Hepatocyte (in vitro differentiated cells): ENCODE results near the gene SSC5D. TPM values are rescaled to one million over a fixed set of nuclear protein-coding genes. Genes with fewer than 3 reads are reported as not detected.
A peak's percentile ranks its signal among the peaks of the same experiment; 100 is the strongest.

Source experiments
- DNase-seq: peaks from one replicate; pipeline ENCODE4 v3.0.0-alpha.2; 2016; ENCODE audit warnings: low spot score
- H2AFZ ChIP-seq: fragments of 200-600 bp; sonication (generic); 2 replicates; pipeline ENCODE4 v1.6.0; 2016; ENCODE audit warnings: antibody characterized with exemption, mild to moderate bottlenecking
- H3K27ac ChIP-seq: fragments of 200-600 bp; sonication (generic); 2 replicates; pipeline ENCODE4 v1.5.1; 2016; ENCODE audit warnings: mild to moderate bottlenecking
- H3K27me3 ChIP-seq: fragments of 200-600 bp; sonication (generic); 2 replicates; pipeline ENCODE4 v1.6.1; 2016
- H3K36me3 ChIP-seq: fragments of 200-600 bp; sonication (generic); replicated peaks from 2 replicates; pipeline ENCODE4 v1.5.1; 2016; ENCODE audit warnings: low read depth; ENCODE audit not compliant: insufficient read depth
- H3K4me1 ChIP-seq: fragments of 200-600 bp; sonication (generic); 2 replicates; pipeline ENCODE4 v1.5.1; 2016; ENCODE audit warnings: mild to moderate bottlenecking, moderate library complexity; ENCODE audit not compliant: insufficient read depth
- H3K4me2 ChIP-seq: fragments of 200-600 bp; sonication (generic); 2 replicates; pipeline ENCODE4 v1.6.0; 2016
- H3K4me3 ChIP-seq: fragments of 200-600 bp; sonication (generic); 2 replicates; pipeline ENCODE4 v1.5.1; 2016; ENCODE audit warnings: mild to moderate bottlenecking
- H3K79me2 ChIP-seq: fragments of 200-600 bp; sonication (generic); 2 replicates; pipeline ENCODE4 v1.6.0; 2017; ENCODE audit warnings: mild to moderate bottlenecking
- H3K9me2 ChIP-seq: fragments of 200-600 bp; sonication (generic); replicated peaks from 2 replicates; pipeline ENCODE4 v1.6.0; 2017; ENCODE audit warnings: mild to moderate bottlenecking; ENCODE audit not compliant: insufficient read depth
- H3K9me3 ChIP-seq: fragments of 200-600 bp; sonication (generic); 2 replicates; pipeline ENCODE4 v1.5.1; 2016; ENCODE audit warnings: low read depth, mild to moderate bottlenecking
- H4K20me1 ChIP-seq: fragments of 200-600 bp; sonication (generic); 2 replicates; pipeline ENCODE4 v1.6.0; 2016; ENCODE audit warnings: mild to moderate bottlenecking; ENCODE audit not compliant: insufficient read depth, poor library complexity, severe bottlenecking
- CTCF ChIP-seq: fragments of 200-600 bp; sonication (generic); IDR thresholded peaks from 2 replicates; pipeline ENCODE4 v1.5.1; 2016; ENCODE audit warnings: antibody characterized with exemption, mild to moderate bottlenecking; ENCODE audit not compliant: poor library complexity
- EZH2 ChIP-seq: fragments of 200-600 bp; sonication (generic); IDR thresholded peaks from 2 replicates; pipeline ENCODE4 v1.6.1; 2016; ENCODE audit warnings: antibody characterized with exemption, mild to moderate bottlenecking, borderline replicate concordance
- EZH2phosphoT487 ChIP-seq: fragments of 200-600 bp; sonication (generic); IDR thresholded peaks from one replicate; pipeline ENCODE4 v1.6.1; 2018; ENCODE audit warnings: antibody characterized with exemption, mild to moderate bottlenecking, low read depth, moderate library complexity; ENCODE audit not compliant: unreplicated experiment, severe bottlenecking
- WGBS: methylation state at CpG from one replicate; pipeline ENCODE4 v1.1.6; 2016; ENCODE audit warnings: low lambda C conversion rate; ENCODE audit errors: missing lambda C conversion rate; 5-methylcytosine and 5-hydroxymethylcytosine counted together
- polyA plus RNA-seq: library from polyadenylated mRNA; unstranded; fragments of >200 nt; fragmentation: Nextera tagmentation; extraction: Ambion mirVana; gene quantifications from 2 replicates; pipeline ENCODE4 v1.2.1, GENCODE V29; 2016
- total RNA-seq: library from RNA; depleted of rRNA; stranded (reverse); fragments of >200 nt; gene quantifications from 2 replicates; pipeline ENCODE4 v1.2.3, GENCODE V29; 2014

SSC5D gene
- total and polyA plus RNA-seq, 2 experiments from 2014 or later, result 0.80 to 5.1 TPM

- no peak overlapping the region for H3K4me2 ChIP-seq
- 41% methylated on average over 29 of the region's 29 CpGs for WGBS
- H3K4me1 ChIP-seq, result peaks cover 4% of the 10 kb centered on the region
- no peaks in the 10 kb centered on the region for H3K36me3 ChIP-seq
- no peaks in the 10 kb centered on the region for H4K20me1 ChIP-seq
- H3K9me2 ChIP-seq, result no peaks in the 10 kb centered on the region
- no peaks in the 10 kb centered on the region for H3K9me3 ChIP-seq
- peak; percentile 76 for DNase-seq
- no peaks in the 10 kb centered on the region for H3K79me2 ChIP-seq
- TF ChIP-seq CTCF (peak; percentile 98), EZH2phosphoT487 (no peak), EZH2 (no peak)
- no peak overlapping the region for H3K27ac ChIP-seq
- H3K27me3 ChIP-seq, result no peaks in the 10 kb centered on the region
- no peak overlapping the region for H3K4me3 ChIP-seq
- H2AFZ ChIP-seq, result no peak overlapping the region
Observed at GRCh38 chr19:55467236-55468053, 20.8 kb upstream of the SSC5D start.

GRCh38 chr19:55468054-55468393, 20.2 kb upstream of the SSC5D start:
- no peaks in the 10 kb centered on the region for H3K9me2 ChIP-seq
- H3K4me3 ChIP-seq, result no peak overlapping the region
- no peaks in the 10 kb centered on the region for H3K79me2 ChIP-seq
- no peak overlapping the region for H3K4me2 ChIP-seq
- H3K27ac ChIP-seq, result no peak overlapping the region
- H3K27me3 ChIP-seq, result no peaks in the 10 kb centered on the region
- WGBS, result 42% methylated on average over 4 of the region's 4 CpGs
- H3K4me1 ChIP-seq, result peaks cover 4% of the 10 kb centered on the region
- H3K9me3 ChIP-seq, result no peaks in the 10 kb centered on the region
- H2AFZ ChIP-seq, result no peak overlapping the region
- H4K20me1 ChIP-seq, result no peaks in the 10 kb centered on the region
- DNase-seq, result no peak
- TF ChIP-seq EZH2, result no peak
- TF ChIP-seq EZH2phosphoT487, result no peak
- no peaks in the 10 kb centered on the region for H3K36me3 ChIP-seq

- Histone ChIP-seq H3K79me2 (no peaks in the 10 kb centered on the region), H3K27me3 (no peaks in the 10 kb centered on the region), H3K9me3 (no peaks in the 10 kb centered on the region), H4K20me1 (no peaks in the 10 kb centered on the region), H3K27ac (no peak overlapping the region), H3K4me1 (peaks cover 10% of the 10 kb centered on the region), H2AFZ (no peak overlapping the region), H3K4me3 (no peak overlapping the region), H3K4me2 (no peak overlapping the region), H3K9me2 (no peaks in the 10 kb centered on the region), H3K36me3 (no peaks in the 10 kb centered on the region)
- DNase-seq, result no peak
- no peak for TF ChIP-seq EZH2phosphoT487
- no peak for TF ChIP-seq EZH2
- TF ChIP-seq CTCF, result no peak
- WGBS, result 91% methylated on average over 13 of the region's 13 CpGs
Observed at GRCh38 chr19:55471266-55471665, 17.0 kb upstream of the SSC5D start.

GRCh38 chr19:55472463-55472862, 15.8 kb upstream of the SSC5D start:
- peaks cover 4% of the 10 kb centered on the region for H3K79me2 ChIP-seq
- no peak for DNase-seq
- peaks cover 11% of the 10 kb centered on the region for H3K4me1 ChIP-seq
- no peak overlapping the region for H3K4me3 ChIP-seq
- no peak overlapping the region for H2AFZ ChIP-seq
- no peak overlapping the region for H3K27ac ChIP-seq
- 87% methylated on average over 8 of the region's 8 CpGs for WGBS
- no peaks in the 10 kb centered on the region for H4K20me1 ChIP-seq
- H3K27me3 ChIP-seq, result no peaks in the 10 kb centered on the region
- H3K4me2 ChIP-seq, result no peak overlapping the region
- H3K9me3 ChIP-seq, result no peaks in the 10 kb centered on the region
- H3K36me3 ChIP-seq, result no peaks in the 10 kb centered on the region
- TF ChIP-seq EZH2phosphoT487 (no peak), EZH2 (no peak), CTCF (no peak)
- no peaks in the 10 kb centered on the region for H3K9me2 ChIP-seq
